ENCODE measurements around the gene HAL.

Gene HAL

DNA sequence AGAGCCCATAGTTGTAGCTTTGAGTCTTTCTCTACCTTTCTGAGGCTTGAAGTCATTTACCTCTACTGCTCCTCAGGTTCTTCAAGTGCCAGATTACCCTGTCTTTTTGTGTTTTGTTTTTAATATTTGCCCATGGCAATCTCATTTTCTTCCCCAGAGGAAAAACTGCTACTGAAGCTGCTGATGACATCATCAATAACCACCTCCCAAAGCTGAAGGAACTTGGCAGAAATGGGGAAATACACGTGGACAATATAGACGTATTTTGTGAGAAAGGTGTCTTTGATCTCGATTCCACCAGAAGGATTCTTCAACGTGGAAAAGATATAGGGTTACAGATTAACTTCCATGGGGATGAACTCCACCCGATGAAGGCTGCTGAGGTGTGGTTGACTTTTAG, 35.9 kb downstream of the HAL start:
- H3K4me3 ChIP-seq (replicated peaks in 1 of 2; ENCODE audit: low read depth in 2 of 2, low read length in 2 of 2) = no peak overlapping the region
- DNase-seq (ENCODE audit: low read depth in 2 of 2) = no peak
- TF ChIP-seq, protein P1, sequence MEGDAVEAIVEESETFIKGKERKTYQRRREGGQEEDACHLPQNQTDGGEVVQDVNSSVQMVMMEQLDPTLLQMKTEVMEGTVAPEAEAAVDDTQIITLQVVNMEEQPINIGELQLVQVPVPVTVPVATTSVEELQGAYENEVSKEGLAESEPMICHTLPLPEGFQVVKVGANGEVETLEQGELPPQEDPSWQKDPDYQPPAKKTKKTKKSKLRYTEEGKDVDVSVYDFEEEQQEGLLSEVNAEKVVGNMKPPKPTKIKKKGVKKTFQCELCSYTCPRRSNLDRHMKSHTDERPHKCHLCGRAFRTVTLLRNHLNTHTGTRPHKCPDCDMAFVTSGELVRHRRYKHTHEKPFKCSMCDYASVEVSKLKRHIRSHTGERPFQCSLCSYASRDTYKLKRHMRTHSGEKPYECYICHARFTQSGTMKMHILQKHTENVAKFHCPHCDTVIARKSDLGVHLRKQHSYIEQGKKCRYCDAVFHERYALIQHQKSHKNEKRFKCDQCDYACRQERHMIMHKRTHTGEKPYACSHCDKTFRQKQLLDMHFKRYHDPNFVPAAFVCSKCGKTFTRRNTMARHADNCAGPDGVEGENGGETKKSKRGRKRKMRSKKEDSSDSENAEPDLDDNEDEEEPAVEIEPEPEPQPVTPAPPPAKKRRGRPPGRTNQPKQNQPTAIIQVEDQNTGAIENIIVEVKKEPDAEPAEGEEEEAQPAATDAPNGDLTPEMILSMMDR (IDR thresholded peaks at IDR 0.05; ENCODE audit: low read depth, low read length) = no peak

DNA sequence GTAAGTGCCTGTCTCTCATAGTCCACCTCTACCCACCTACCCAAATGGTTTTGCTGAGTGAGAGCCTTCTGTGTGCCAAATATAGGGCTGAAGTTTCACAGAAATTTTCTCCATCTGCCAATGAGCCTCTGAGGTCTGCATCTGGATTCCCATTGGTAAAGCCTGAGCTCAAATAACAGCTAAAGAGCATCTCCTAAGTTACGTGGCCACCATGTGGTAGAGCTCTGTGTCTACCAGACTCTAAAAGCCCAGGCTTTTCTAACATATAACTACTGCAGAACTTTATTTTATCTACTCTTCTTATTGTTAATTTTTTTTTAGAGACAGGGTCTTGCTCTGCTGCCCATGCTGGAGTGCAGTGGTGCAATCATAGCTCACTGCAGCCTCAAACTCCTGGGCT, 37.0 kb downstream of the HAL start:
- peak; percentile 16 to 28 for DNase-seq (ENCODE audit: low read depth in 2 of 2)
- TF ChIP-seq, protein P1 (IDR thresholded peaks at IDR 0.05; ENCODE audit: low read depth, low read length) = peak; percentile 16
- H3K4me3 ChIP-seq (replicated peaks in 1 of 2; ENCODE audit: low read depth in 2 of 2, low read length in 2 of 2) = no peak overlapping the region

DNA sequence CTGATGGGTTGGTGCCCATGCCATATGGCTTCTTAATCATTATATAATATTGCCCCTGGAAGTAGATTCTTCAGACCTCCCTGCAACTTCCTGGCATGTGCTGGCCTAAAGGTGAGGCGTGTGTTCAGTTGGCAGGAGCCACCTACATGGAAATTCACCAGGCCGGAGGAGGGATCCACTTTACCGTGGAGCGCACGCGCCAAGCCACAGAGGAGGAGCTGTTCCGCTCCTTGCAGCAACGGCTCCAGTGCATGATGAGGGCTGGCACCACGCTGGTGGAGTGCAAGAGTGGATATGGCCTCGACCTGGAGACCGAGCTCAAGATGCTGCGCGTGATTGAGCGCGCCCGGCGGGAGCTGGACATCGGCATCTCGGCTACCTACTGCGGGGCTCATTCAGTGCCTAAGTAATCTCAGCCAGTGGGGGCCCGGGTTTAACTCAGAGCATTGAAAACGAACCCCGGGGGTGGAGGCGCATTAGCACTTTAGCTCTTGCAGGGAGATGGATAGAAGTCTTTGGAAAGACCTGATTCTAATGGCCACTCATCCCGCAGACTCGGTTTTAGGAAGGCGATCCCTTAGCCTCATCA, 39.5 kb downstream of the HAL start:
- no peak overlapping the region for H3K4me3 ChIP-seq (replicated peaks in 1 of 2; ENCODE audit: low read depth in 2 of 2, low read length in 2 of 2)
- TF ChIP-seq, protein P1 (IDR thresholded peaks at IDR 0.05; ENCODE audit: low read depth, low read length) = no peak
- no peak for DNase-seq (ENCODE audit: low read depth in 2 of 2)

DNA sequence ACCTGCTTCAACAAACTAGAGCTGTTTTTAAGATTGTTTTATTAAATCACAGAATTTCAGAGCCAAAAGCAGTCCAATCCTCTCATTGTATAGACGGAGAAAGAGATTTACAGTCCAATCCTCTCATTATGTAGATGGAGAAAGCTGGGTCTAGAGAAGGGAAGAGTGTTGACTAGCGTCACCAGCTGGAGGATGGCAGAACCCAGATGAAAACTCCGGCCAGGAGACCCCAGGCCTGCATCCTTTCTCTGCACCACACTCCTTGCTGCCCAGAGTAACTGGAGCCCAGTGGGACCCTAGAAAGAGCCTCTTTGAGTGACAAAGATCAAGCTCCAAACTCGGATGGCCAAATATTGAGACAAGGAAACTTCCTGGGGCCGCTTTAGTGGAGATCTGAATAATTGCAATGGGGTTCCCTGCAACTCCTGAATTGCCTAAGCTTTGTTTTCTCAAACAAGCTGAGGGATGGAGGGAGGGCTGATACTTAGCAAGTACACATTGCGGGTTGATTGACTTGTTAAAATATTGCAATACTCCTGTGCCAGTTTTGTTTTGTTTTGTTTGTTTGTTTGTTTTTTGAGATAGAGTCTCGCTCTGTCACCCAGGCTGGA, 40.5 kb downstream of the HAL start:
- TF ChIP-seq, protein P1 (IDR thresholded peaks at IDR 0.05; ENCODE audit: low read depth, low read length) = no peak
- no peak for DNase-seq (ENCODE audit: low read depth in 2 of 2)
- no peak overlapping the region for H3K4me3 ChIP-seq (replicated peaks in 1 of 2; ENCODE audit: low read depth in 2 of 2, low read length in 2 of 2)

DNA sequence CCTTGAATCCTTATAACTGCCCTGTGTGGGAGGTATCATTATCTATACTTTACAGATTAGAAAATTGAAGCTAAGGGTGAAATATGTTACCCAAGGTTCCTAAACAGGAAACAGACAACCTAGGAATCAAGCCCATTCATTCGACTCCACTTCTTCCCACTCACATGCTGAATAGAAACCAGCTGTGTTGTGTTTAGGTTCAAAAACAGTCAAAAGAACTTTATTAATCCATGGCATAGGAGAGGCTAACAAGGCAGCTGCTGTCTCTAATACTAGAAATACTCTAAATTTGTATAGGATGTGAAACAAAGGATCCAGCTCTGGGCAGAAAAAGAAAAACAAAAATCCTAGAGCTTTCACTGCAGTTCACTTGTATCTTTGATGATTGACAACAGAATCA, 43.1 kb downstream of the HAL start:
- peak in 1 of 2 donors; percentile 4 for DNase-seq (ENCODE audit: low read depth in 2 of 2)
- TF ChIP-seq, protein P1 (IDR thresholded peaks at IDR 0.05; ENCODE audit: low read depth, low read length) = no peak
- H3K4me3 ChIP-seq (replicated peaks in 1 of 2; ENCODE audit: low read depth in 2 of 2, low read length in 2 of 2) = no peak overlapping the region

DNA sequence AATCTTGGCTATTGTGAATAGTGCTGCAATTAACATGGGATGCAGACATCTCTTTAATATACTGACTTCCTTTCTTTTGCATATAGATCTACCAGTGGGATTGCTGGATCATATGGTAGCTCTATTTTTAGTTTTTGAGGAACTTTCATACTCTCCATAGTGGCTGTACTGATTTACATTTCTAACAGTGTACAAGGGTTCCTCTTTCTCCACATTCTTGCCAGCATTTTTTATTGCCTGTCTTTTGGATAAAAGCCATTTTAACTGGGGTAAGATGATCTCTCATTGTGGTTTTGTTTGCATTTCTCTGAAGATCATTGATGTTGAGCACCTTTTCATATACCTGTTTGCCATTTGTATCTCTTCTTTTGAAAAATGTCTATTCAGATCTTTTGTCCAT, 44.6 kb downstream of the HAL start:
- no peak for DNase-seq (ENCODE audit: low read depth in 2 of 2)
- no peak overlapping the region for H3K4me3 ChIP-seq (replicated peaks in 1 of 2; ENCODE audit: low read depth in 2 of 2, low read length in 2 of 2)
- TF ChIP-seq, protein P1 (IDR thresholded peaks at IDR 0.05; ENCODE audit: low read depth, low read length) = no peak
